Stimulated activated CD8-positive, alpha-beta memory T cell treated with anti-CD3 and anti-CD28 coated beads, Interleukin-2, amount 100 ng/mL, for 1 hour (primary cell): ENCODE data around the gene EREG.

Source experiments
- DNase-seq, 2 donors: peaks; one replicate each; pipeline ENCODE4 v3.0.0-alpha.2; 2020; ENCODE audit warnings: low read depth in 2 of 2

Gene EREG

GRCh38 chr4:74344031-74344430, 20.9 kb upstream of the EREG start:
- no peak for DNase-seq

- DNase-seq = no peak
Measured at GRCh38 chr4:74353858-74354257, 11.1 kb upstream of the EREG start.

DNA sequence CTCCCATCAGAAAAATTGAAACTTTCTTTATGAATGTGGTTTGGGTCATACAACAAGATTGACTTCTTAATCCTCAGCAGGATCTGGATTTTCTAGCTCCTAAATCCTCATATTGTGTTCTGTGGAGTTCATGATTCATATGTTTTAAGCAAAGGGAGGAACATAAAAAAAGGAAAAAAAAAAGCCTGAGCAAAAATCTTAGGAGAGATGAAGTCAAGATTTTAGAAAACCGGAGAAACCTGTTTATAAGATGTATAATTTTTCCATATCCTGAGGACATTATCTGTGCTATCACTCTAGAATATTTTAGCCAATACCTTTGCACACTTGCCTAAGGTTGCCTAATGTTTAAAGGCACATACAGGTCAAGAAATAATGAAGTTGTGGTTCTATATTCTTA, 7.0 kb upstream of the EREG start:
- DNase-seq = no peak

GRCh38 chr4:74361671-74362070, 3.3 kb upstream of the EREG start:
- DNase-seq = no peak

DNA sequence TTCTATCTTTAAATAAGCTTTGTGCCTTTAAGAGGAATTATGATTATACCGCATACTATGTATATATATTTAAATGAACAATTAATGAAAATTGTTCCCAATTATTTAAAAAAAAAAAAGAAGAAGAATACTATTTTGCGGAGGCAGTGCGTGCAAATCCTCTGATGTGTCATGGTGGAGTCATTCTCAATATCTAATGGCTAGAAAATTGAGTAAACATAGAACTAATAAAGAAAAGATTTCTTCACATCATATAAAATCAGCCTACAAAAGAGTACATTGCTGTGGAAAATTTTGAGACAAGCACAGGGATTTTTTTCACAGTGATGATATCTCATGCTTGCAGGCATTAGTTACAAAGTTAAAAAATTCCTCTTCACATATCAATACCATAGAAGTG, 2.6 kb upstream of the EREG start:
- no peak for DNase-seq

DNA sequence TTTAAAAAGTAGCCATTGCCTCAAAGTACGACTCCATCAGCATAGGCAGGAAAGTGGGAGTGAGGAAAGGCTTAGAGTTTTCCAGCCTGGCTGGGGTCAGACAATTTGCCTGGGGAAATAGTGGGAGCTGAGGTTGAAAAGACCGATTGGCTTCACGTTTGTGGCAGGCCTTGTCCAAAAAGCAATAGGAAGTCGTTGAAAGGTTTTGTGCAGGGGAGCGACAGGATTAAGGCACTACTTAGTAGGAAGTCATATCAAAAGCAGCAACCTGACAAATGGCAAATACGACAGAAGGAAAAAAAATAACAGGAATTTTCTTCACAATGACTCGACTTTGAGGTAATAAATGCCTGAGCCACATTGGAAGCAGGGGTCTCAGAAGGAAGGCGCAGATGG, 691 bp upstream of the EREG start:
- no peak for DNase-seq

GRCh38 chr4:74365761-74366160, 816 bp downstream of the EREG start:
- DNase-seq = no peak

DNA sequence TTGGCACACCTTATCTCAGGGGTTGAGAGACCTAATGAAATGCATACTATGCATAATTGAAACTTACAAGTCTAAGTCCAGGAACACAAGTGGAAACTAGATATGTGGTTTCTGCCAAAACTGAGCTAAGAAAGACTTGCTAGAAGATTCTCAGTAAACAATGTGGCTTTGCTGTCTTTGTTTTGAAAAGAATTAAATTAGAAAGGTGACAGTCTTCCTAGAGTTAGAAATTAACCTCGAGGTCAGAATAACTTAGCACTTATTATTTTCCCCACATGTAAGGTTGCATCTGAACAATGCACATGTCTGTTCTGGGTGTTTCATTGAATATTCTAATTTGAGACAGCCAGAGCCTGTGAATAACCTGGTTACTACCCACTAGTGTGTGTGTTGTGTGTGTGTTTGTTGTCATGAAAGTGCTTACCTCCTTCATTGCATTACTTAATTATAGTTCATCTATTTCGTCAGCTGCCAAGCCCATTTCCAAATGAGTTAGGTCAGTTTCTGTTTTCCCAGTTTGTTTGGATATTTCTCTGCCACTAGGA, 1.5 kb downstream of the EREG start:
- DNase-seq = no peak

DNA sequence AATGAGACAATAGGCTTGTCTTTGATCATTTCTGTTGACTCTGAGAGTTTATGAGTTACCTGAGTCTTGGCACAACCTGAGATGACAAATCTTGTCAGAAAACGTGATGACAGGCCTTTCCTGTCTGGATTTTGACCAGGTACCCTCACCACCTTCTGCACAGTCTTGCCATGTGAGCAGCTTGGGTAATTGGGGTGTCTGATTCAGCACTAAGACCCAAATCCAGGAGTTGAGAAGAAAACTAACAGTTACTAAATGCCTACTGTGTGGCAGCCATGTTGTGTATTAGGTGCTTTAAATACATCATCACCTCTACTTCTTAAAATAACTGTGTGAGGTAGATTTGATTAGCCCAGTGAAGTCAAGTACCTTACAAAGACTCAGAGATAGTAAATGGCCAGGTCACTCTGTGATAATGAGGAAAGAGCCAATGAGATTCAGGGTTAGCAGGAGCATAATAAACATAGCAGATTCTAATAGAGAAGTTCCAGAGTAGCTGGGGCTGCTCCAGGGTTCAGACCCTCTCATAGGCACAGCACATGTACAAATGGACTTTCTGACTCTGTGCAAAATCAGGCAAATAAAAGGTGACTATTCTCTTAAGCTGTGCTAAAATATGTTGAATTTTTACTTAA, 2.8 kb downstream of the EREG start:
- DNase-seq = no peak

- DNase-seq = no peak
Measured at GRCh38 chr4:74368596-74368995, 3.7 kb downstream of the EREG start.

DNA sequence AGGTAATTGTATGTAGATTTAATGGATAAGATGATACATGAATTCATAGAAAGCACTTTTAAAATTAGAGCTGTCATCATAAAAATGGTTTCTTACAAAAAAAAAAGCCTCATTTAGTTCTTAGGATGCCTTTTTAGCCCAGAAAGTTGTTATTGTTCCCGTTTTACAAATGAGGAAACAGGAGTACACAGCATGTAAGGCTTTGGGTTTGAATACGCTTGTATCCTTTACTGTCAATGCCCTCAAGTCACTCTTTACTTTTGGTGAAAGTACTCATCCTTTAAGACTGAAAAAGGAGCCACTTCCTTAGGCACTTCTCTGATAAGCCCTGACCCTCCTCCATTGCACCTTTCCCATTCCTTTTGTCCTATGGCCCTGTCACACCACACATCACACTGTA, 4.9 kb downstream of the EREG start:
- no peak for DNase-seq

GRCh38 chr4:74370912-74371311, 6.0 kb downstream of the EREG start:
- DNase-seq = no peak

GRCh38 chr4:74374128-74374527, 9.2 kb downstream of the EREG start:
- DNase-seq = no peak

GRCh38 chr4:74374561-74375327, 9.8 kb downstream of the EREG start:
- DNase-seq = no peak

GRCh38 chr4:74375824-74376426, 11.0 kb downstream of the EREG start:
- DNase-seq = no peak

GRCh38 chr4:74376888-74377483, 12.0 kb downstream of the EREG start:
- DNase-seq = no peak

DNA sequence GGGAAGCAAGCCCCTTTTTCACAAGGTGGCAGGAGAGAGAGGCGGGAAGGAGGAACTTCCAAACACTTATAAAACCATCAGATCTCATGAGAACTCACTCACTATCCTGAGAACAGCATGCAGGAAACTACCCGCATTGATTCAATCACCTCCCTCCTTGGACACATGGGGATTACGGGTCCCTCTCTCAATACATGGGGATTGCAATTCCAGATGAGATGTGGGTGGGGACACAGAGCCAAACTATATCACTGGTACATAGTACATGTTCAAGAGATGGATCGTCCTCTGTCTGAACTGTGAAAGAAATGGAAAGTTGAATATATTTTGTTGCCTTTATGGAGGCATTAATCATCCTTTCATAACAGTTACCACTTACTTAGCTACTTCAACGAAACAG, 12.8 kb downstream of the EREG start:
- no peak for DNase-seq

GRCh38 chr4:74378573-74378972, 13.6 kb downstream of the EREG start:
- no peak for DNase-seq

- no peak for DNase-seq
Measured at GRCh38 chr4:74379912-74380311, 15.0 kb downstream of the EREG start.

DNA sequence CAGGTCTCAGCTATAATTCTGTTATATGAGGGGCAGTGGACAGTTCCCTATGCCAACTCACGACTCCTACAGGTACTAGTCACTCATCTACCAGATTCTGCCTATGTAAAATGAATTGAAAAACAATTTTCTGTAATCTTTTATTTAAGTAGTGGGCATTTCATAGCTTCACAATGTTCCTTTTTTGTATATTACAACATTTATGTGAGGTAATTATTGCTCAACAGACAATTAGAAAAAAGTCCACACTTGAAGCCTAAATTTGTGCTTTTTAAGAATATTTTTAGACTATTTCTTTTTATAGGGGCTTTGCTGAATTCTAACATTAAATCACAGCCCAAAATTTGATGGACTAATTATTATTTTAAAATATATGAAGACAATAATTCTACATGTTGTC, 20.4 kb downstream of the EREG start:
- no peak for DNase-seq

DNA sequence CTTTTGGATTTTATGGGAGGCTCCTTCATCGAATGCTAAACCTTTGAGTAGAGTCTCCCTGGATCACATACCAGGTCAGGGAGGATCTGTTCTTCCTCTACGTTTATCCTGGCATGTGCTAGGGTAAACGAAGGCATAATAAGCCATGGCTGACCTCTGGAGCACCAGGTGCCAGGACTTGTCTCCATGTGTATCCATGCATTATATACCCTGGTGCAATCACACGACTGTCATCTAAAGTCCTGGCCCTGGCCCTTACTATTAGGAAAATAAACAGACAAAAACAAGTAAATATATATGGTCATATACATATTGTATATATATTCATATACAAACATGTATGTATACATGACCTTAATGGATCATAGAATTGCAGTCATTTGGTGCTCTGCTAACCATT, 21.2 kb downstream of the EREG start:
- no peak for DNase-seq

- DNase-seq = no peak
Measured at GRCh38 chr4:74387790-74388189, 22.8 kb downstream of the EREG start.

DNA sequence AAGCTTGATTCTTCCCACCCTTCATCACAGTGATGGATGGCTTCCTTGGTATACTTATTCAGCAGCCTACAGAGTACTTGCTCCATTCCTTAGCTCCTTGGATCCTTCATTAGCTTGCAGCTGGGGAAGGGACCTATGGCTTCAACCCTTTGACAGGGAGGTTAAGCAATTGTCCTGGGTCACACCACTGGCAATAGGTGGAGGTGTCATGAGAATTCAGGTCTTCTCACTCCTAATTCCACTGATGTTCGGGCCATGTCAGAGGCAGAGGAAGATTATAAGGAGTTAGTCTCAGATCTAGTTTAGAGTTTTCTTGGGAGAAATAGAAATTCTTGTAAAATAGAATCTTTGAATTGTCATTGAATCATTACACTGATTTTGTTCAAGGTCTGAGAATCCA, 24.5 kb downstream of the EREG start:
- DNase-seq = no peak
